ENCODE data around the gene IRAK1. TPM values are rescaled to one million over a fixed set of nuclear protein-coding genes. Genes with fewer than 3 reads are reported as not detected.
A peak's percentile ranks its signal among the peaks of the same experiment; 100 is the strongest.
"Not testable (repeated sequence)": the region's sequence is repeated elsewhere in the genome, so short reads cannot be mapped to it uniquely, and the experiment has no call there.

IRAK1 gene
- total RNA-seq, 1 donor from 2014 or later = 73.1 TPM

DNA sequence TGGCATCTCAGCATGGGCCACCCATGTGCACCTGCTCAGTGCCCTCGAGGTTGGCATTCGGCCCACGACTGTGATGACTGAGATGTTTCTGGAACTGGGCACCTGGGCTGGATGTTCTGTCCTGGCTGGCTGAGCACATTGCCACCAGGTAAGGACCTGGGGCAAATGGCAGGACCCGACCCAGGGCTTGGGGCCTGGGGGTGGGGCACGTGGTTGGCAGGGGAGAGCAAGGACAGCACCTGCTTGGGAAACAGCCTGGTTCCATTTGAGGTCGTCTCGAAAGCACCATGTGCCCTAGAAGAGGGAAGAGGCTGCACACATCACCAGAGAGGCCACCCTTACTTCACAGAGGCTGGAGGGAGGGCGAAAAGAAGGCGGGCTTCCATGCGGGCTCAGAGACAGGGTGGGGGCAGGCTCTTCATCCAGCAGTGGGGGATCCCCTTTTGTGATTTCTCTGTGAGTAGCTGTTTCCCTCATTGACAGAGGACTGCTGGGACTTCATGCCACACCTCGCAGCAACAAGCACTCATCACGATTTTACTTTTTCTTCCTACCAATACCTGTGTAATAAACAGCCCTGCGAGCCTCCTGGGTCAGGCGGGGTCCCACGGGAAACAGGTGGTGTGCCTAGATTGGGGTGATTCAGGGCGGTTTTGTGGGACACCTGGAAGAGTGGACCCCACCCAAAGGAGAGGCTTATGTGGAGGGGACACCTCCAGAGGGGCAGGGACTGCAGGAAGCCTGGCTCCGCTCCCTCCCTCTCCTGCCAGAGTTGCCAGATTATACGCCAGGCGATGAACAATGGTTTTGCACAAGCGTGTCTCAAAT is 35.1 kb downstream of the IRAK1 start:
- H3K27me3 ChIP-seq (ENCODE audit: low read depth) = no peaks in the 10 kb centered on the region
- no peaks in the 10 kb centered on the region for H3K9me3 ChIP-seq
- TF ChIP-seq, protein P1, sequence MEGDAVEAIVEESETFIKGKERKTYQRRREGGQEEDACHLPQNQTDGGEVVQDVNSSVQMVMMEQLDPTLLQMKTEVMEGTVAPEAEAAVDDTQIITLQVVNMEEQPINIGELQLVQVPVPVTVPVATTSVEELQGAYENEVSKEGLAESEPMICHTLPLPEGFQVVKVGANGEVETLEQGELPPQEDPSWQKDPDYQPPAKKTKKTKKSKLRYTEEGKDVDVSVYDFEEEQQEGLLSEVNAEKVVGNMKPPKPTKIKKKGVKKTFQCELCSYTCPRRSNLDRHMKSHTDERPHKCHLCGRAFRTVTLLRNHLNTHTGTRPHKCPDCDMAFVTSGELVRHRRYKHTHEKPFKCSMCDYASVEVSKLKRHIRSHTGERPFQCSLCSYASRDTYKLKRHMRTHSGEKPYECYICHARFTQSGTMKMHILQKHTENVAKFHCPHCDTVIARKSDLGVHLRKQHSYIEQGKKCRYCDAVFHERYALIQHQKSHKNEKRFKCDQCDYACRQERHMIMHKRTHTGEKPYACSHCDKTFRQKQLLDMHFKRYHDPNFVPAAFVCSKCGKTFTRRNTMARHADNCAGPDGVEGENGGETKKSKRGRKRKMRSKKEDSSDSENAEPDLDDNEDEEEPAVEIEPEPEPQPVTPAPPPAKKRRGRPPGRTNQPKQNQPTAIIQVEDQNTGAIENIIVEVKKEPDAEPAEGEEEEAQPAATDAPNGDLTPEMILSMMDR (IDR thresholded peaks at IDR 0.05) = no peak
- peak overlapping the region; percentile 83 for H3K27ac ChIP-seq
- H3K4me3 ChIP-seq = no peak overlapping the region
- intact Hi-C loops (cut with DNase I) = no loop called here
- H3K36me3 ChIP-seq = no peaks in the 10 kb centered on the region
- ATAC-seq (no peak), DNase-seq (no peak)
- peaks cover 13% of the 10 kb centered on the region for H3K4me1 ChIP-seq

DNA sequence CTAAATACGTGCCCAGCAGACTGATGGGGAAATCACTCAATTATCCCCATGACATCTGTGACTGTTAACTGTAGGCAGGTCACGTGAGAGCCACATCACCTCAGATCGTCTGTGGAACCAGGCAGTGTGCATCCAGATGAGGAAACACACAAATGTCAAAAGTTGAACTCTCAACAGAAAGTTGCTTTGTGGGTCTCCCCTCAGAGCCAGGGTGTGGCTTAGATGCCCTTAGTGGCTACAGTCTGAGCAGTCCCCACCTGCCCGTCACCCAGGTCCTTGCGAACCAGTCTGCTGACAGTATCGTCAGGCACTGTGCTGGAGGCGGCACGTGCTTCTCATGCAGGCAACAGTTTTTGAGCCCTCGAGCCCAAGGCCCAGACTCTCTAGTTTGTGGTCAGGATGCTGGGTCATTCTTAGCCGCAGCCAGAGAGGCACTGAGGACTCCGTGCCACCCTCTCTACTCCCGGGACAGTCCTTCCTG is 36.3 kb downstream of the IRAK1 start:
- Histone ChIP-seq H3K4me3 (no peak overlapping the region), H3K9me3 (no peaks in the 10 kb centered on the region), H3K27me3 (ENCODE audit: low read depth) (no peaks in the 10 kb centered on the region), H3K36me3 (no peaks in the 10 kb centered on the region), H3K4me1 (peaks cover 13% of the 10 kb centered on the region), H3K27ac (no peak overlapping the region)
- DNase-seq = no peak
- intact Hi-C loops (cut with DNase I) = no loop called here
- TF ChIP-seq, protein P1 (IDR thresholded peaks at IDR 0.05) = no peak
- no peak for ATAC-seq

DNA sequence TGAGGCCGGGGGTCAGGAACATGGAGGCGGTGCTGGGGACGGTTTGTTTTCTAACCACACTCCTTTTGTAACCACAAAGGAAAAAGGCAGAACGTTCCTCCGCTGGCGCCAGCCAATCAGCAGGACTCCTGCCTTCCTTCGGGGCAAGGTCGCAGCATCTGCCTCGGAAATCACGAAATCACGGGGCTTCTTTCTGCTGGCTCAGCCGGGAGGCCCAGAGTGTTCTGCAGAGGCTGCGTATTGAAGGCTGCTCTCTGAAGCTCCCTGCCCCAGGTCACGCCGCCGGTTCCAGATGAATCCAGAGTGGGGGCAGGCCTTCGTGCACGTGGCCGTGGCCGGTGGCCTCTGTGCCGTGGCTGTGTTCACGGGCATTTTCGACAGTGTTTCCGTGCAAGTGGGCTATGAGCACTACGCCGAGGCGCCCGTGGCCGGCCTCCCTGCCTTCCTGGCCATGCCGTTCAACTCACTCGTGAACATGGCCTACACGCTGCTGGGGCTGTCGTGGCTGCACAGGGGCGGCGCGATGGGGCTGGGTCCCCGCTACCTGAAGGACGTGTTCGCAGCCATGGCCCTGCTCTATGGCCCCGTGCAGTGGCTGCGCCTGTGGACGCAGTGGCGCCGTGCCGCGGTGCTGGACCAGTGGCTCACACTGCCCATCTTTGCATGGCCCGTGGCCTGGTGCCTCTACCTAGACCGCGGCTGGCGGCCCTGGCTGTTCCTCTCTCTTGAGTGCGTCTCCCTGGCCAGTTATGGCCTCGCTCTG is 37.8 kb downstream of the IRAK1 start:
- intact Hi-C loops (cut with DNase I) = no loop called here

DNA sequence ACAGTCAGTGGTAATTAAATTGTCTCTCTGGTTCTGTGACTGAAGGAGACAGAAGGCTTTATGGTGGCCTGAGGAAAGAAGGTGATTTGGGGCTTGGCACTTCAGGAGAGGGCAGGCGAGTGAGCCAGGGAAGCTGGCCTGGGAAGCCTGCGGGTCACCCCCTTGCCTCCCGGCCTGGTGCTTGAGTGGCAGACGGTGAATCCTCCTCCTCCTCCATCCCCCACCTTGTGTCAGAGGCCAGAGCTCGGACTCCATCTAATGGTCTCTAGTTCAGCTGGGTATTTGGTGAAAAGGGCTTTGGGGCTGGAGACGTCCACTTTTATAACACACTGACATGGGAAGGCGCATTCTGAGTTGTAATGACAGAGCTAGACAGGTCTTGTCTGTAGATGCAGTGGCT is 38.5 kb downstream of the IRAK1 start:
- ATAC-seq (no peak), DNase-seq (no peak)
- H3K27ac ChIP-seq = peak overlapping the region; percentile 49
- H3K27me3 ChIP-seq (ENCODE audit: low read depth) = no peaks in the 10 kb centered on the region
- peaks cover 13% of the 10 kb centered on the region for H3K4me1 ChIP-seq
- H3K9me3 ChIP-seq = no peaks in the 10 kb centered on the region
- H3K4me3 ChIP-seq = no peak overlapping the region
- no peaks in the 10 kb centered on the region for H3K36me3 ChIP-seq
- intact Hi-C loops (cut with DNase I) = no loop called here
- TF ChIP-seq, protein P1 (IDR thresholded peaks at IDR 0.05) = no peak

More for the DNA sequence above, 37.8 kb downstream of the IRAK1 start:
- ATAC-seq = peak; percentile 35 to 64
- TF ChIP-seq, protein P1 (IDR thresholded peaks at IDR 0.05) = no peak
- Histone ChIP-seq H3K4me1 (peaks cover 13% of the 10 kb centered on the region), H3K4me3 (no peak overlapping the region), H3K27me3 (ENCODE audit: low read depth) (no peaks in the 10 kb centered on the region), H3K36me3 (no peaks in the 10 kb centered on the region), H3K27ac (peak overlapping the region; percentile 49), H3K9me3 (no peaks in the 10 kb centered on the region)
- DNase-seq = peak; percentile 73

DNA sequence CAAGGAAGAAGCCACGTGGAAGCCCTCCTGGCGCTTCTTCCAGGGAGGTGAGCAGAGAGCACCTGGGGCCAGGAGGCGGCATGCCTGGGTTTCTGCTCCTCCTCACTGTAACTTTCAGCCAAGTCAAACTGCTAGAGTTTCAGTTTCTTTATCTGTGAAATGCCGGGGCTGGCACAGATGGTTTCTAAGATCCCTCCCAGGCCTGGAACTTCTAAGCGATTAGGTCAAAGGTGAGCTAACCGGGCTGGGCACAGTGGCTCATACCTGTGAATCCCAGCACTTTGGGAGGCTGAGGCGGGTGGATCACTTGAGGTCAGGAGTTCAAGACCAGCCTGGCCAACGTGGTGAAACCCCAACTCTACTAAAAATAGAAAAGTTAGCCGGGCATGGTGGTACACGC is 39.3 kb downstream of the IRAK1 start:
- peaks cover 13% of the 10 kb centered on the region for H3K4me1 ChIP-seq
- H3K9me3 ChIP-seq; H3K36me3 ChIP-seq; H3K27me3 ChIP-seq (ENCODE audit: low read depth); ATAC-seq; DNase-seq; intact Hi-C loops (cut with DNase I); H3K27ac ChIP-seq; H3K4me3 ChIP-seq: not testable (repeated sequence)
